Adrenal gland (tissue), 5 donors: ENCODE results near the gene ZNF592.

Source experiments
- CTCF ChIP-seq, 6 experiments: fragments of 450-650 bp in 4 of 6; fragments of 200-600 bp in 2 of 6; sonication (generic) in 1 of 6; IDR thresholded peaks; 1 replicate in 5 of 6; 2 replicates in 1 of 6; pipeline versions ENCODE4 v1.5.1 to v1.8.0; 2016 to 2021; ENCODE audit warnings: antibody characterized with exemption in 6 of 6, mild to moderate bottlenecking in 2 of 6, moderate library complexity in 1 of 6
- POLR2A ChIP-seq, 2 donors: fragments of 450-650 bp; IDR thresholded peaks; one replicate each; pipeline ENCODE4 v1.6.1; 2017; ENCODE audit warnings: antibody characterized with exemption in 2 of 2, mild to moderate bottlenecking in 2 of 2, moderate library complexity in 1 of 2
- donor health status: DM: no; HTN: no; CAD: no.

- TF ChIP-seq CTCF (IDR thresholded peaks at IDR 0.05) (no peak), POLR2A (IDR thresholded peaks at IDR 0.05) (no peak)
These were observed 75.0 kb downstream of the ZNF592 start for GRCh38 chr15:84823282-84823878.
